Right atrium auricular region (tissue), 2 donors: Measurements from ENCODE around the gene IGLON5. TPM values are rescaled to one million over a fixed set of nuclear protein-coding genes. Genes with fewer than 3 reads are reported as not detected.

Experiments
- DNase-seq: peaks from one replicate; pipeline ENCODE4 v3.0.0-alpha.2; 2019; ENCODE audit warnings: low spot score
- H3K27ac ChIP-seq, 2 donors: fragments of 200-600 bp; sonication (generic); 1 replicate in 1 of 2; 2 replicates in 1 of 2; pipeline ENCODE4 v1.5.1; 2016 to 2019
- H3K27me3 ChIP-seq, 2 donors: fragments of 200-600 bp; sonication (generic); one replicate each; pipeline versions ENCODE4 v1.5.1 to v1.6.0; 2017 to 2019
- H3K36me3 ChIP-seq: fragments of 200-600 bp; sonication (generic); one replicate; pipeline ENCODE4 v1.5.1; 2016
- H3K4me1 ChIP-seq, 2 donors: fragments of 200-600 bp; sonication (generic); one replicate each; pipeline versions ENCODE4 v1.5.1 to v1.6.0; 2017 to 2019
- H3K4me3 ChIP-seq, 2 donors: fragments of 200-600 bp; sonication (generic); 1 replicate in 1 of 2; 2 replicates in 1 of 2; pipeline ENCODE4 v1.5.1; 2017 to 2019; ENCODE audit warnings: mild to moderate bottlenecking in 1 of 2, moderate library complexity in 1 of 2
- H3K9me3 ChIP-seq, 2 donors: fragments of 200-600 bp; sonication (generic); one replicate each; pipeline ENCODE4 v1.5.1; 2019
- total RNA-seq, 2 donors: library from RNA; depleted of rRNA; stranded (reverse); fragments of >200 nt; gene quantifications; one replicate each; pipeline ENCODE4 v1.1.0, GENCODE V29; 2016
- TF ChIP-seq, protein P1 (sequence below), 2 donors: fragments of 200-600 bp; sonication (generic); IDR thresholded peaks; one replicate each; pipeline ENCODE4 v1.5.1; 2019; ENCODE audit warnings: antibody characterized with exemption in 2 of 2

Gene IGLON5
- total RNA-seq, 2 donors from 2014 or later, result 0.31 TPM; not detected in 1

- H3K27me3 ChIP-seq, result no peaks in the 10 kb centered on the region
- DNase-seq, result no peak
- TF ChIP-seq, protein P1, sequence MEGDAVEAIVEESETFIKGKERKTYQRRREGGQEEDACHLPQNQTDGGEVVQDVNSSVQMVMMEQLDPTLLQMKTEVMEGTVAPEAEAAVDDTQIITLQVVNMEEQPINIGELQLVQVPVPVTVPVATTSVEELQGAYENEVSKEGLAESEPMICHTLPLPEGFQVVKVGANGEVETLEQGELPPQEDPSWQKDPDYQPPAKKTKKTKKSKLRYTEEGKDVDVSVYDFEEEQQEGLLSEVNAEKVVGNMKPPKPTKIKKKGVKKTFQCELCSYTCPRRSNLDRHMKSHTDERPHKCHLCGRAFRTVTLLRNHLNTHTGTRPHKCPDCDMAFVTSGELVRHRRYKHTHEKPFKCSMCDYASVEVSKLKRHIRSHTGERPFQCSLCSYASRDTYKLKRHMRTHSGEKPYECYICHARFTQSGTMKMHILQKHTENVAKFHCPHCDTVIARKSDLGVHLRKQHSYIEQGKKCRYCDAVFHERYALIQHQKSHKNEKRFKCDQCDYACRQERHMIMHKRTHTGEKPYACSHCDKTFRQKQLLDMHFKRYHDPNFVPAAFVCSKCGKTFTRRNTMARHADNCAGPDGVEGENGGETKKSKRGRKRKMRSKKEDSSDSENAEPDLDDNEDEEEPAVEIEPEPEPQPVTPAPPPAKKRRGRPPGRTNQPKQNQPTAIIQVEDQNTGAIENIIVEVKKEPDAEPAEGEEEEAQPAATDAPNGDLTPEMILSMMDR (IDR thresholded peaks at IDR 0.05), result no peak
- H3K27ac ChIP-seq, result no peak overlapping the region
- H3K9me3 ChIP-seq, result no peaks in the 10 kb centered on the region
- no peaks in the 10 kb centered on the region for H3K36me3 ChIP-seq
- no peak overlapping the region for H3K4me3 ChIP-seq
- no peaks in the 10 kb centered on the region for H3K4me1 ChIP-seq
These were observed 17.1 kb upstream of the IGLON5 start for GRCh38 chr19:51294211-51294976.

DNA sequence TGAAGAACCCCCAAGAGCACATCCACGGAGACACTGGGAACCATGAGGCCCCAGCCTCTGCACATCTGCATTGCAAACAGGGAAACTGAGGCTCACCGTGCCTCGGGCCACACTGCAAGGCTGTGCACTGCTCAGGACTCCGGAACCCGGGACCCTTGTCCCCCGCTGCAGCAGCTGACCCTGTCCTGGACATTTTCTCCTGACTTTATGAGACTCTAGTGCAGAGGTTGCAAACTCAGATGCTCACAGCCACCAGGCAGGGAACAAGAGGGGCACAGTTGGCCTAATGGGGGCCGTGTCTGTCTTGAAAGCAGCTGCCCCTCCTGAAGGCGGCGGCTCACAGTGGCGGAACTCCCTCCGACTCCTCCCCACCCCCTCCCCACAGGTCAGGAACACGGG is 16.5 kb upstream of the IGLON5 start:
- TF ChIP-seq, protein P1 (IDR thresholded peaks at IDR 0.05), result no peak
- Histone ChIP-seq H3K27ac (no peak overlapping the region), H3K4me1 (no peaks in the 10 kb centered on the region), H3K9me3 (no peaks in the 10 kb centered on the region), H3K4me3 (no peak overlapping the region), H3K27me3 (no peaks in the 10 kb centered on the region), H3K36me3 (no peaks in the 10 kb centered on the region)
- DNase-seq, result no peak

DNA sequence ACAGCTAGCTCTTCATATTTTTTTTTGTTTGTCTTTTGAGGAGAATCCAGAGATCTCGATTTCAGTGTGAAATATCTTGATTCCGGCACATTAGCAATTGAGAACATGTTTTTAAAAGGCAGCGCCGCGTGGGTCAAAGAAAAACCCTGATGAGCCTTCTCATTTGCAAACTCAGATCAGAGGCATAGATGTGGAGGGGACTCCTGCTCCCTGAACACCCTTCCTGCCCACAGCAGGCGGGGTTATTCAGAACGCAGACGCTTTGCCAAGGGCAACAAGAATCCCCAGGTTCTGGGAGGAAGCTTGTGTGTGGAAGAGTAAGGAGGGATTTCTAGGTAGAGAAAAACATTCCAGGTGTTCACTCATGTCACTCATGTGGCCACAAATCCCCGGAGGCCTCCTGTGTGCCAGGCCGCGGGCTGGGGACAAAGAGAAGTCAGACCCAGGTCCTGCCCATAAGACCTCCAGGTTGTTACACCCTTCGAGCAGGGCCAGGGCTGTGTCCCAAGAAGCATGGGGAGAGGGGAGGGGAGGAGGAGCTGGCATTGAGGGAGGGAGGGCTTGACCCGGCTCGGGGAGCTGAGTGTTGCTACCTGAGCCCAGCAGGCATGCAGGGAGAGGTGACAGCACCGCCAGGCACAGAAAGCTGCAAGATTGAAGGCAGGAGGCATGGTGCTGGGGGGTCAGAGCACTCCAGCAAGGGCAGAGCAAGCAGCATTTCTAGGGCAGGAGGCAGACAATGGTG is 15.9 kb upstream of the IGLON5 start:
- Histone ChIP-seq H3K4me3 (no peak overlapping the region), H3K9me3 (no peaks in the 10 kb centered on the region), H3K27ac (no peak overlapping the region), H3K4me1 (no peaks in the 10 kb centered on the region), H3K36me3 (no peaks in the 10 kb centered on the region), H3K27me3 (no peaks in the 10 kb centered on the region)
- no peak for DNase-seq
- TF ChIP-seq, protein P1 (IDR thresholded peaks at IDR 0.05), result no peak

- no peak for DNase-seq
- H3K4me3 ChIP-seq, result no peak overlapping the region
- H3K9me3 ChIP-seq, result no peaks in the 10 kb centered on the region
- TF ChIP-seq, protein P1 (IDR thresholded peaks at IDR 0.05), result no peak
- H3K27me3 ChIP-seq, result no peaks in the 10 kb centered on the region
- no peak overlapping the region for H3K27ac ChIP-seq
- no peaks in the 10 kb centered on the region for H3K4me1 ChIP-seq
- no peaks in the 10 kb centered on the region for H3K36me3 ChIP-seq
These were observed 14.9 kb upstream of the IGLON5 start for GRCh38 chr19:51296336-51297093.

DNA sequence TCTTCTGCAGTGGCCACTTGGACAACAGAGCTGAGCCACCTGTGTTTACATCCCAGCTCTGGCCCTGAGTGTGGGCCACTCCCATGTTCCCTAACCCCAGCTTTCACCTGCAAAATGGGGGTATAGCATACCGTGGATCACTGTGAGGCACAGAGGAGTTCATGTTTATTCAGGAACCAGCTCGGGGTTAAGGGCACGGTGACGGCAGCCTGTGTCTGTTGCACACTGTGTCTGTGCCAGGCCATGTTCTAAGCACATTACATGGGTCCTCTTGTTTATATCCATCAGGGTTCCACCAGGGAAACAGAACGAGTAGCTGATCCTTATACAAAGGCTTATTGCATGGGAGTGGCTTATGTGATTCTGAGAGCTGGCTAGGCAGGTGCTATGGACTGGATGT is 14.0 kb upstream of the IGLON5 start:
- Histone ChIP-seq H3K27ac (no peak overlapping the region), H3K36me3 (no peaks in the 10 kb centered on the region), H3K9me3 (peaks cover 0 to 6% of the 10 kb centered on the region in 2 donors), H3K4me3 (no peak overlapping the region), H3K27me3 (no peaks in the 10 kb centered on the region), H3K4me1 (no peaks in the 10 kb centered on the region)
- DNase-seq, result no peak
- TF ChIP-seq, protein P1 (IDR thresholded peaks at IDR 0.05), result no peak
